Vagina (tissue), 2 donors: Measurements from ENCODE around the gene PER3.

Experiments
- POLR2A ChIP-seq, 2 donors: fragments of 450-650 bp; IDR thresholded peaks; one replicate each; pipeline ENCODE4 v1.6.1; 2017; ENCODE audit warnings: antibody characterized with exemption in 2 of 2, mild to moderate bottlenecking in 2 of 2, moderate library complexity in 2 of 2
- TF ChIP-seq, protein P1 (sequence below), 3 experiments: fragments of 450-650 bp in 2 of 3; fragments of 200-600 bp in 1 of 3; sonication (generic) in 1 of 3; IDR thresholded peaks; one replicate each; pipeline ENCODE4 v1.5.1; 2017 to 2019; ENCODE audit warnings: antibody characterized with exemption in 3 of 3, mild to moderate bottlenecking in 2 of 3, moderate library complexity in 2 of 3

GRCh38 chr1:7839526-7839925 is 55.4 kb downstream of the PER3 start:
- TF ChIP-seq, protein P1, sequence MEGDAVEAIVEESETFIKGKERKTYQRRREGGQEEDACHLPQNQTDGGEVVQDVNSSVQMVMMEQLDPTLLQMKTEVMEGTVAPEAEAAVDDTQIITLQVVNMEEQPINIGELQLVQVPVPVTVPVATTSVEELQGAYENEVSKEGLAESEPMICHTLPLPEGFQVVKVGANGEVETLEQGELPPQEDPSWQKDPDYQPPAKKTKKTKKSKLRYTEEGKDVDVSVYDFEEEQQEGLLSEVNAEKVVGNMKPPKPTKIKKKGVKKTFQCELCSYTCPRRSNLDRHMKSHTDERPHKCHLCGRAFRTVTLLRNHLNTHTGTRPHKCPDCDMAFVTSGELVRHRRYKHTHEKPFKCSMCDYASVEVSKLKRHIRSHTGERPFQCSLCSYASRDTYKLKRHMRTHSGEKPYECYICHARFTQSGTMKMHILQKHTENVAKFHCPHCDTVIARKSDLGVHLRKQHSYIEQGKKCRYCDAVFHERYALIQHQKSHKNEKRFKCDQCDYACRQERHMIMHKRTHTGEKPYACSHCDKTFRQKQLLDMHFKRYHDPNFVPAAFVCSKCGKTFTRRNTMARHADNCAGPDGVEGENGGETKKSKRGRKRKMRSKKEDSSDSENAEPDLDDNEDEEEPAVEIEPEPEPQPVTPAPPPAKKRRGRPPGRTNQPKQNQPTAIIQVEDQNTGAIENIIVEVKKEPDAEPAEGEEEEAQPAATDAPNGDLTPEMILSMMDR (IDR thresholded peaks at IDR 0.05) = no peak
- TF ChIP-seq POLR2A (IDR thresholded peaks at IDR 0.05) = no peak
